NCI-H446 treated with DMSO at 0.1 percent for 48 hours (cell line): Measurements from ENCODE around the gene NTM.

Experiments
- DNase-seq: peaks from one replicate; lab custom pipeline; 2025; lab: John Stamatoyannopoulos, UW

Gene NTM

GRCh38 chr11:131964698-131965483, 594.5 kb downstream of the NTM start:
- DNase-seq: no peak

- DNase-seq: no peak
These were observed 595.1 kb downstream of the NTM start for GRCh38 chr11:131965504-131965903.

GRCh38 chr11:131966667-131967066, 596.3 kb downstream of the NTM start:
- no peak for DNase-seq

GRCh38 chr11:131969261-131969660, 598.8 kb downstream of the NTM start:
- no peak for DNase-seq

- DNase-seq: no peak
These were observed 602.6 kb downstream of the NTM start for GRCh38 chr11:131973061-131973460.

GRCh38 chr11:131975619-131976018, 605.2 kb downstream of the NTM start:
- DNase-seq: no peak

- no peak for DNase-seq
These were observed 605.6 kb downstream of the NTM start for GRCh38 chr11:131976021-131976420.

GRCh38 chr11:131977231-131977630, 606.8 kb downstream of the NTM start:
- DNase-seq: no peak

GRCh38 chr11:131977854-131978253, 607.4 kb downstream of the NTM start:
- no peak for DNase-seq

GRCh38 chr11:131978351-131978750, 607.9 kb downstream of the NTM start:
- DNase-seq: no peak

- DNase-seq: no peak
These were observed 608.9 kb downstream of the NTM start for GRCh38 chr11:131979364-131979763.

- DNase-seq: no peak
These were observed 609.8 kb downstream of the NTM start for GRCh38 chr11:131980199-131980598.

- no peak for DNase-seq
These were observed 610.7 kb downstream of the NTM start for GRCh38 chr11:131980888-131981668.

GRCh38 chr11:131982154-131982553, 611.7 kb downstream of the NTM start:
- no peak for DNase-seq

- no peak for DNase-seq
These were observed 615.5 kb downstream of the NTM start for GRCh38 chr11:131985846-131986301.

- no peak for DNase-seq
These were observed 617.3 kb downstream of the NTM start for GRCh38 chr11:131987703-131988102.

- no peak for DNase-seq
These were observed 621.2 kb downstream of the NTM start for GRCh38 chr11:131991606-131992005.

- no peak for DNase-seq
These were observed 622.8 kb downstream of the NTM start for GRCh38 chr11:131993246-131993645.

GRCh38 chr11:131998020-131998419, 627.6 kb downstream of the NTM start:
- no peak for DNase-seq

- no peak for DNase-seq
These were observed 628.7 kb downstream of the NTM start for GRCh38 chr11:131999084-131999483.

GRCh38 chr11:131999955-132000354, 629.5 kb downstream of the NTM start:
- no peak for DNase-seq

GRCh38 chr11:132005887-132006286, 635.5 kb downstream of the NTM start:
- no peak for DNase-seq

- no peak for DNase-seq
These were observed 636.6 kb downstream of the NTM start for GRCh38 chr11:132006884-132007580.
